Heart right ventricle (tissue), 16 donors: ENCODE results near the gene FAM240A. TPM values are rescaled to one million over a fixed set of nuclear protein-coding genes. Genes with fewer than 3 reads are reported as not detected.

Experiments
- ATAC-seq, 8 donors: fragments of 200-7000 bp; cut with Tn5 transposase; one replicate each; pipeline ENCODE4 v1.9.1; 2020; ENCODE audit warnings: mild to moderate bottlenecking in 8 of 8, moderate library complexity in 8 of 8, moderate number of reproducible peaks in 1 of 8
- DNase-seq, 2 donors: peaks; one replicate each; pipeline ENCODE4 v3.0.0-alpha.2; 2020
- H3K27ac ChIP-seq, 10 donors: fragments of 200-600 bp; sonication (generic) in 2 of 10; one replicate each; pipeline versions ENCODE4 v1.5.0 to v1.8.0; 2020 to 2022; ENCODE audit warnings: mild to moderate bottlenecking in 3 of 10
- H3K27me3 ChIP-seq, 7 donors: fragments of 200-600 bp; one replicate each; pipeline ENCODE4 v1.8.0; 2021 to 2022; ENCODE audit warnings: mild to moderate bottlenecking in 2 of 7
- H3K36me3 ChIP-seq, 9 donors: fragments of 200-600 bp; sonication (generic) in 1 of 9; one replicate each; pipeline versions ENCODE4 v1.5.0 to v1.8.0; 2020 to 2022; ENCODE audit warnings: mild to moderate bottlenecking in 2 of 9
- H3K4me1 ChIP-seq, 9 donors: fragments of 200-600 bp; sonication (generic) in 1 of 9; one replicate each; pipeline versions ENCODE4 v1.5.0 to v1.8.0; 2020 to 2022; ENCODE audit warnings: mild to moderate bottlenecking in 4 of 9
- H3K4me3 ChIP-seq, 10 donors: fragments of 200-600 bp; sonication (generic) in 2 of 10; one replicate each; pipeline versions ENCODE4 v1.5.0 to v1.8.0; 2020 to 2022; ENCODE audit warnings: mild to moderate bottlenecking in 7 of 10, moderate library complexity in 2 of 10
- H3K9me3 ChIP-seq, 11 donors: fragments of 200-600 bp in 10 of 11; sonication (generic) in 2 of 11; one replicate each; pipeline versions ENCODE4 v1.5.0 to v1.8.0; 2013 to 2022; ENCODE audit warnings: mild to moderate bottlenecking in 2 of 11, control low read depth in 1 of 11, moderate library complexity in 1 of 11
- WGBS, 2 donors: extraction: QIAGEN DNeasy Blood & Tissue Kit; methylation state at CpG; one replicate each; pipeline ENCODE4 v1.1.7; 2013; ENCODE audit warnings: inconsistent platforms in 1 of 2; 5-methylcytosine and 5-hydroxymethylcytosine counted together
- intact Hi-C, 10 donors: fragments of 100-400 bp; cut with DNase I; formaldehyde crosslinking; loops; one replicate each; pipeline versions ENCODE4 v1.11.1 to v1.14.2; 2022
- polyA plus RNA-seq, 2 donors: library from polyadenylated mRNA; stranded (reverse); fragments of 200-250 nt; gene quantifications; one replicate each; pipeline ENCODE4 v1.2.3, GENCODE V29; 2013
- total RNA-seq, 10 donors: library from RNA; stranded (reverse); fragmentation: NEBNext Ultra II Directional in 3 of 10; extraction: Animal tissue kit (Norgen Biotek cat#: 25700) in 3 of 10; gene quantifications; one replicate each; pipeline versions ENCODE4 v1.2.1 to v1.2.4, GENCODE V29; 2021 to 2023
- TF ChIP-seq, protein P1 (sequence below), 9 donors: fragments of 200-600 bp; sonication (generic) in 2 of 9; IDR thresholded peaks; one replicate each; pipeline versions ENCODE4 v1.5.0 to v1.8.0; 2021 to 2022; ENCODE audit warnings: antibody characterized with exemption in 9 of 9, mild to moderate bottlenecking in 5 of 9, moderate library complexity in 1 of 9
- donor health status: Arrhythmogenic right ventricular cardiomyopathy.
- donor health status: ischemic (EF 13 %, LVEDD 7.1; RV severe dilation, severe dysfunction).
- donor health status: healthy with polysubstance abuse.
- donor health status: DM: no; HTN: yes; CAD: no.
- donor health status: DM: no; HTN: no; CAD: no.
- donor health status: ischemic (EF 25% LVEDD 6.9; RV normal size, moderate dysfunction).
- donor health status: ischemic (EF 25% LVEDD 5.7; RV mildly dilated, moderate dysfunction).
- donor health status: healthy.
- donor health status: DM: yes; HTN: yes; CAD: no.
- donor health status: Ischemic cardiomyopathy.
- donor health status: ischemic (EF 35%, LVEDD 5.7; RV mildly dilated, moderate dysfunction).
- donor health status: nonischemic (EF 11% LVEDD 7.7; RV severe dilation, severe dysfunction).
- donor health status: DM: yes; HTN: yes; CAD: no.
- donor health status: PGD.
- donor health status: ischemic (EF 29% LVEDD 5.4; RV normal size, mild dysfunction).
- donor health status: nonischemic (EF 23%, LVEDD 6.1; RV moderate dilation, normal function).

The FAM240A gene
- total and polyA plus RNA-seq, 12 donors, result 0.19 TPM; not detected in 11

DNA sequence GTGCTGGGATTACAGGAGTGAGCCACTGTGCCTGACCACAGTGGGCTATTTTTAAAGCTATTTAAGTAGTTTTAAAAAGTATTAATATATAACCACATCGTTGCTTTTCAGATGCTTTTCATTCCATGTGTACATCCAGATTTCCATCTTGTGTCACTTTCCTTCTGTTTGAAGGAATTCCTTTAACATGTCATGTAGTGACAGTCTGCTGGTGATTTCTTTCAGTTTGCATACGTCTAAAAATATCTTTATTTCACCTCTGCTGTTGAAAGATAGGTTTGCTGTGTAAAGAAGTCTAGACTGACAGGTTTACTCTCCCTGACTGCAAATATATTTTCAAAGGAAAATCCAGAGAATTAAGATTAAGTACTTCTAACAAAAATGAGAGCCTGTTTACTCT is 12.2 kb downstream of the FAM240A start:
- intact Hi-C loops, result loop anchor here in 1 of 10 donors (10.0 kb wide), 1 partner anchor 140 kb away; no protein-coding TSS in a partner anchor
- Histone ChIP-seq H3K27ac (no peak overlapping the region), H3K9me3 (no peaks in the 10 kb centered on the region), H3K36me3 (no peaks in the 10 kb centered on the region), H3K4me1 (peaks cover 0 to 14% (median 0%) of the 10 kb centered on the region in 9 donors), H3K27me3 (no peaks in the 10 kb centered on the region), H3K4me3 (no peak overlapping the region)
- WGBS, 2 donors, result 32 to 48% methylated on average over 2 of the region's 2 CpGs
- TF ChIP-seq, protein P1, sequence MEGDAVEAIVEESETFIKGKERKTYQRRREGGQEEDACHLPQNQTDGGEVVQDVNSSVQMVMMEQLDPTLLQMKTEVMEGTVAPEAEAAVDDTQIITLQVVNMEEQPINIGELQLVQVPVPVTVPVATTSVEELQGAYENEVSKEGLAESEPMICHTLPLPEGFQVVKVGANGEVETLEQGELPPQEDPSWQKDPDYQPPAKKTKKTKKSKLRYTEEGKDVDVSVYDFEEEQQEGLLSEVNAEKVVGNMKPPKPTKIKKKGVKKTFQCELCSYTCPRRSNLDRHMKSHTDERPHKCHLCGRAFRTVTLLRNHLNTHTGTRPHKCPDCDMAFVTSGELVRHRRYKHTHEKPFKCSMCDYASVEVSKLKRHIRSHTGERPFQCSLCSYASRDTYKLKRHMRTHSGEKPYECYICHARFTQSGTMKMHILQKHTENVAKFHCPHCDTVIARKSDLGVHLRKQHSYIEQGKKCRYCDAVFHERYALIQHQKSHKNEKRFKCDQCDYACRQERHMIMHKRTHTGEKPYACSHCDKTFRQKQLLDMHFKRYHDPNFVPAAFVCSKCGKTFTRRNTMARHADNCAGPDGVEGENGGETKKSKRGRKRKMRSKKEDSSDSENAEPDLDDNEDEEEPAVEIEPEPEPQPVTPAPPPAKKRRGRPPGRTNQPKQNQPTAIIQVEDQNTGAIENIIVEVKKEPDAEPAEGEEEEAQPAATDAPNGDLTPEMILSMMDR (IDR thresholded peaks at IDR 0.05), result no peak
- DNase-seq (no peak), ATAC-seq (no peak)

DNA sequence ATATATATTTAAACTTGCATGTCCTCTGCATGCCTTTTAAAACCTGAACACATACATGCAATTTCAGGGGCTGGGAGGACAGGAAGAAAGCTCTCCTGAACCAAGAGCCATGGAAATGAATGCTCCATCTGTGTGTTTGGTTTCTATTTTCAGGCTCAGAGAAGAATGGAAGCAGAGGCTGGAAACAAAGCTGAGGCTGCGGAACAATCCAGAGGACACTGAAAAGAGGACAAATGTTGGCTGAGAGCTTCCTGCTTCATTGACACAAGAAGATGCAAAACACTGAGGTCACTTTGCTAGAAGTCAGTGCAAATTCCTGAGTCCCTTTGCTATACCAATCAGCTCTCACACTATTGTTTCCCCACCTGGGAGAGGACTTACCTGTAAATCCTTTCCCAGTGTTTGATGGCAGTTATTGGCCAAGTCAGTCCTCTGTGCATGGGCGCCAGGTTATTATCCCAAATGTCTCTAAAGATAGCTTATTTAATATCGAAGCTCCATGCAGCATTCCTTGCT is 12.7 kb downstream of the FAM240A start:
- intact Hi-C loops, result loop anchor here in 4 of 10 donors (5.0 to 10.0 kb wide), 4 partner anchors 53 to 140 kb away; partner anchors contain the start of gene LRRC2 (in 1 of the 4)
- Histone ChIP-seq H3K4me1 (peaks cover 0 to 19% (median 4%) of the 10 kb centered on the region in 9 donors), H3K4me3 (no peak overlapping the region), H3K9me3 (no peaks in the 10 kb centered on the region), H3K27me3 (no peaks in the 10 kb centered on the region), H3K27ac (no peak overlapping the region), H3K36me3 (no peaks in the 10 kb centered on the region)
- DNase-seq (no peak), ATAC-seq (no peak)
- TF ChIP-seq, protein P1 (IDR thresholded peaks at IDR 0.05), result no peak
- 70 to 75% methylated on average over 3 of the region's 3 CpGs for WGBS, 2 donors

DNA sequence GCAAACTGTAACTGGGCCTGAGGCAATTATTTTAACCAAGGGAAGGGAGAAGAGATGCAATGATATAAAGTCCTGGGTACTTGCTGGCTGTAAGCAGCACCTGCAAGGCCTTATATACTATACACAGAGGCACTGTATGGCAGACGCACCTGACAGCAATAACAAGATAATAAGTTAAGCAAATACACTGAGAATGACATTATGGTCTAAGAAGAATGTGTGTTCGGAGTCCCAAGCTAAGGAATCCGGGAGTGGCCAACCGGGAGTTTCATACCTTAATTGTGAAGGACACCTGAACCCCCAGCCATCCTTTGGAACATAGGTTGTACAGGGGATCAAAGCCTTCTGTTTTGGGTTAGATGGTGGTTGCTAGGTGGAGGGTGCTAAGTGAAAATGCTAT is 13.7 kb downstream of the FAM240A start:
- intact Hi-C loops, result loop anchor here in 4 of 10 donors (5.0 to 10.0 kb wide), 4 partner anchors 54 to 141 kb away; partner anchors contain the start of gene LRRC2 (in 1 of the 4)
- 95 to 97% methylated on average over 4 of the region's 4 CpGs for WGBS, 2 donors
- H3K27me3 ChIP-seq, result no peaks in the 10 kb centered on the region
- no peaks in the 10 kb centered on the region for H3K36me3 ChIP-seq
- H3K4me1 ChIP-seq, result peaks cover 0 to 26% (median 7%) of the 10 kb centered on the region in 9 donors
- H3K9me3 ChIP-seq, result no peaks in the 10 kb centered on the region
- H3K4me3 ChIP-seq, result no peak overlapping the region
- no peak for DNase-seq
- ATAC-seq, result no peak
- H3K27ac ChIP-seq, result no peak overlapping the region
- TF ChIP-seq, protein P1 (IDR thresholded peaks at IDR 0.05), result no peak

DNA sequence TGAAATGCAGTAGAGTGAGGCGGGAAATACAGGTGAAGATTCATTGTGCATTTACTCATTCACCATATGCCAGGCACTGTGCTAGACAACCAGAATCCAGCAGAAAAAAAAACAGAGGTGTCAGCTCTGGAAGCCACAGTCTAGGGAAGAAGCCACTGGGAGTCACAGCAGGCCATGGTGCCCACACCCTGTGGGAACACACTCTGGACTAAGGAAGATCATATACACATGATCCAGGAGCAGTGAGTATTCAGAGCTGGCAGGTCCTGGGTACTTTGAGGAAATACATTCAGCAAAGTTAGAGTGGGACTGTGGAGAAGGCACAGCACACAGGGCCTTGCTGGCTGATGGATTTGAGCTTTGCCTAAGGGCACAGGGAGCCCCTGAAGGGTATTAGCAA is 14.8 kb downstream of the FAM240A start:
- ATAC-seq, result no peak
- TF ChIP-seq, protein P1 (IDR thresholded peaks at IDR 0.05), result no peak
- no peak for DNase-seq
- WGBS, 2 donors, result 96 to 100% methylated on average over 1 of the region's 1 CpG
- H3K27me3 ChIP-seq, result no peaks in the 10 kb centered on the region
- H3K4me3 ChIP-seq, result no peak overlapping the region
- no peaks in the 10 kb centered on the region for H3K9me3 ChIP-seq
- H3K27ac ChIP-seq, result no peak overlapping the region
- H3K36me3 ChIP-seq, result no peaks in the 10 kb centered on the region
- H3K4me1 ChIP-seq, result peaks cover 0 to 26% (median 7%) of the 10 kb centered on the region in 9 donors
- intact Hi-C loops, result loop anchor here in 4 of 10 donors (5.0 to 10.0 kb wide), 4 partner anchors 55 to 142 kb away; partner anchors contain the start of gene LRRC2 (in 1 of the 4)
